Parathyroid adenoma (tissue), 2 donors: ENCODE data around the gene ATP5F1E.

Experiments used
- H2AFZ ChIP-seq: fragments of 300-600 bp; sonication (generic); one replicate; pipeline ENCODE4 v1.7.0; 2017; ENCODE audit warnings: antibody characterized with exemption, mild to moderate bottlenecking
- H3K27ac ChIP-seq: fragments of 300-600 bp; sonication (generic); one replicate; pipeline ENCODE4 v1.7.0; 2017
- H3K27me3 ChIP-seq: fragments of 300-600 bp; sonication (generic); one replicate; pipeline ENCODE4 v1.7.0; 2017; ENCODE audit warnings: low read length; ENCODE audit not compliant: control insufficient read depth, insufficient read depth
- H3K36me3 ChIP-seq: fragments of 300-600 bp; sonication (generic); one replicate; pipeline ENCODE4 v1.7.0; 2017; ENCODE audit warnings: low read length; ENCODE audit not compliant: control insufficient read depth, insufficient read depth
- H3K4me1 ChIP-seq: fragments of 300-600 bp; sonication (generic); one replicate; pipeline ENCODE4 v1.7.0; 2017; ENCODE audit warnings: control low read depth
- H3K4me2 ChIP-seq: fragments of 300-600 bp; sonication (generic); one replicate; pipeline ENCODE4 v1.7.0; 2017; ENCODE audit warnings: low read length
- H3K4me3 ChIP-seq: fragments of 300-600 bp; sonication (generic); one replicate; pipeline ENCODE4 v1.7.0; 2017; ENCODE audit warnings: low read depth, low read length
- H3K79me2 ChIP-seq: fragments of 300-600 bp; sonication (generic); one replicate; pipeline ENCODE4 v1.7.0; 2017; ENCODE audit warnings: control low read depth
- H3K9ac ChIP-seq: fragments of 300-600 bp; sonication (generic); one replicate; pipeline ENCODE4 v1.7.0; 2017; ENCODE audit warnings: mild to moderate bottlenecking
- H3K9me3 ChIP-seq: fragments of 300-600 bp; sonication (generic); one replicate; pipeline ENCODE4 v1.7.0; 2017; ENCODE audit warnings: low read length; ENCODE audit not compliant: control insufficient read depth
- TF ChIP-seq, protein P1 (sequence below): fragments of 300-600 bp; sonication (generic); IDR thresholded peaks from one replicate; pipeline ENCODE4 v1.7.0; 2017; ENCODE audit warnings: antibody characterized with exemption, mild to moderate bottlenecking
- donor health status: primary hyperparathyroidism.

ATP5F1E gene

GRCh38 chr20:59030911-59031563, 1.1 kb downstream of the ATP5F1E start:
- no peaks in the 10 kb centered on the region for H3K9me3 ChIP-seq
- no peak overlapping the region for H2AFZ ChIP-seq
- H3K4me2 ChIP-seq: peak overlapping the region; percentile 86
- no peak overlapping the region for H3K27ac ChIP-seq
- no peak overlapping the region for H3K9ac ChIP-seq
- H3K27me3 ChIP-seq: no peaks in the 10 kb centered on the region
- peaks cover 16% of the 10 kb centered on the region for H3K4me1 ChIP-seq
- peaks cover 12% of the 10 kb centered on the region for H3K79me2 ChIP-seq
- H3K36me3 ChIP-seq: no peaks in the 10 kb centered on the region
- TF ChIP-seq, protein P1, sequence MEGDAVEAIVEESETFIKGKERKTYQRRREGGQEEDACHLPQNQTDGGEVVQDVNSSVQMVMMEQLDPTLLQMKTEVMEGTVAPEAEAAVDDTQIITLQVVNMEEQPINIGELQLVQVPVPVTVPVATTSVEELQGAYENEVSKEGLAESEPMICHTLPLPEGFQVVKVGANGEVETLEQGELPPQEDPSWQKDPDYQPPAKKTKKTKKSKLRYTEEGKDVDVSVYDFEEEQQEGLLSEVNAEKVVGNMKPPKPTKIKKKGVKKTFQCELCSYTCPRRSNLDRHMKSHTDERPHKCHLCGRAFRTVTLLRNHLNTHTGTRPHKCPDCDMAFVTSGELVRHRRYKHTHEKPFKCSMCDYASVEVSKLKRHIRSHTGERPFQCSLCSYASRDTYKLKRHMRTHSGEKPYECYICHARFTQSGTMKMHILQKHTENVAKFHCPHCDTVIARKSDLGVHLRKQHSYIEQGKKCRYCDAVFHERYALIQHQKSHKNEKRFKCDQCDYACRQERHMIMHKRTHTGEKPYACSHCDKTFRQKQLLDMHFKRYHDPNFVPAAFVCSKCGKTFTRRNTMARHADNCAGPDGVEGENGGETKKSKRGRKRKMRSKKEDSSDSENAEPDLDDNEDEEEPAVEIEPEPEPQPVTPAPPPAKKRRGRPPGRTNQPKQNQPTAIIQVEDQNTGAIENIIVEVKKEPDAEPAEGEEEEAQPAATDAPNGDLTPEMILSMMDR: no peak
- peak overlapping the region; percentile 87 for H3K4me3 ChIP-seq

DNA sequence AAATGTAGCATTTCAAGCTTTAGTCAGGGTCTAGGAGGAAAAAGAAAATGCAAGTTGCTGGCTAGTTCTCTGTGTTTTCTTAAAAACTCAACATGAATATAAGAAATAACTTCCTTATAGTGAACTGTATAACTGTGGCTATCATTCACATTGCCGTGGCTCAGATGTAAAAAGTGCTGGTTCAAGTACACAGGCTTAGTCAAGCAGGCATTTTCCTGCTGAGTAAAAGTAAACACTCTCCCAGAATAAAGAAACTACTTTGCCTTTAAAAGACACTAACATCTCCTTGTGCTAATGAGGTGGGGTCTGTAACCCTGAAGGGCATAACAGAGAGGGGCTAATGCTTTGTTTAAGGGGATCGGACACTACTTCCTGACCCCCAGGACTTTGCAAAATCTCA, 3.3 kb downstream of the ATP5F1E start:
- H3K79me2 ChIP-seq: peaks cover 12% of the 10 kb centered on the region
- H3K9me3 ChIP-seq: no peaks in the 10 kb centered on the region
- no peak overlapping the region for H3K27ac ChIP-seq
- peaks cover 16% of the 10 kb centered on the region for H3K4me1 ChIP-seq
- peak overlapping the region; percentile 17 for H3K4me3 ChIP-seq
- no peaks in the 10 kb centered on the region for H3K36me3 ChIP-seq
- TF ChIP-seq, protein P1: no peak
- peak overlapping the region; percentile 53 for H3K4me2 ChIP-seq
- no peak overlapping the region for H3K9ac ChIP-seq
- H2AFZ ChIP-seq: no peak overlapping the region
- H3K27me3 ChIP-seq: no peaks in the 10 kb centered on the region

- H2AFZ ChIP-seq: no peak overlapping the region
- no peaks in the 10 kb centered on the region for H3K36me3 ChIP-seq
- H3K27ac ChIP-seq: no peak overlapping the region
- peaks cover 16% of the 10 kb centered on the region for H3K4me1 ChIP-seq
- no peak overlapping the region for H3K4me3 ChIP-seq
- H3K4me2 ChIP-seq: no peak overlapping the region
- no peaks in the 10 kb centered on the region for H3K27me3 ChIP-seq
- H3K9ac ChIP-seq: no peak overlapping the region
- H3K79me2 ChIP-seq: peaks cover 12% of the 10 kb centered on the region
- H3K9me3 ChIP-seq: no peaks in the 10 kb centered on the region
- TF ChIP-seq, protein P1: no peak
These were observed 4.3 kb downstream of the ATP5F1E start for GRCh38 chr20:59027741-59028320.

GRCh38 chr20:59026904-59027740, 5.0 kb downstream of the ATP5F1E start:
- H3K9me3 ChIP-seq: no peaks in the 10 kb centered on the region
- peaks cover 12% of the 10 kb centered on the region for H3K79me2 ChIP-seq
- no peaks in the 10 kb centered on the region for H3K36me3 ChIP-seq
- H3K27ac ChIP-seq: no peak overlapping the region
- H3K4me2 ChIP-seq: no peak overlapping the region
- no peak overlapping the region for H2AFZ ChIP-seq
- TF ChIP-seq, protein P1: no peak
- peaks cover 16% of the 10 kb centered on the region for H3K4me1 ChIP-seq
- no peak overlapping the region for H3K4me3 ChIP-seq
- no peaks in the 10 kb centered on the region for H3K27me3 ChIP-seq
- H3K9ac ChIP-seq: no peak overlapping the region
